Upper lobe of left lung (tissue), 4 donors: ENCODE measurements around the gene EVC2.

Experiments used
- CTCF ChIP-seq, 6 experiments: fragments of 450-650 bp in 4 of 6; fragments of 200-600 bp in 2 of 6; sonication (generic) in 2 of 6; IDR thresholded peaks; one replicate each; pipeline ENCODE4 v1.5.1; 2016 to 2019; ENCODE audit warnings: antibody characterized with exemption in 6 of 6
- EP300 ChIP-seq, 4 donors: sonication (generic); formaldehyde crosslinking; IDR thresholded peaks; one replicate each; pipeline ENCODE4 v1.5.1; 2017; ENCODE audit warnings: antibody characterized with exemption in 4 of 4, control low read depth in 2 of 4
- POLR2A ChIP-seq, 4 donors: fragments of 450-650 bp; IDR thresholded peaks; one replicate each; pipeline ENCODE4 v1.5.1; 2016 to 2017; ENCODE audit warnings: antibody characterized with exemption in 4 of 4, mild to moderate bottlenecking in 2 of 4
- POLR2AphosphoS5 ChIP-seq, 2 donors: sonication (generic); formaldehyde crosslinking; IDR thresholded peaks; one replicate each; pipeline ENCODE4 v1.5.1; 2017; ENCODE audit warnings: antibody characterized with exemption in 2 of 2

GRCh38 chr4:5571646-5572045 lies 136.7 kb downstream of the EVC2 start:
- no peak for TF ChIP-seq POLR2AphosphoS5 (IDR thresholded peaks at IDR 0.05)
- no peak for TF ChIP-seq POLR2A (IDR thresholded peaks at IDR 0.05)
- TF ChIP-seq CTCF (IDR thresholded peaks at IDR 0.05), result no peak
- no peak for TF ChIP-seq EP300 (IDR thresholded peaks at IDR 0.05)
